ENCODE measurements around the gene FOXQ1. TPM values are rescaled to one million over a fixed set of nuclear protein-coding genes. Genes with fewer than 3 reads are reported as not detected.

FOXQ1 gene
- total and polyA plus RNA-seq, 10 of the 15 experiments (the other 5 are each of a cell fraction or from before 2014, with no cell fraction given) = 0.08 TPM; not detected in 9

GRCh38 chr6:1309366-1309765 lies 2.5 kb upstream of the FOXQ1 start:
- H3K79me2 ChIP-seq (ENCODE audit: control insufficient read depth, insufficient read depth, low read length) = no peaks in the 10 kb centered on the region
- 15% methylated on average over 6 of the region's 6 CpGs for WGBS (ENCODE audit: insufficient coverage, insufficient replicate concordance, low lambda C conversion rate, missing lambda C conversion rate)
- SMC1A ChIA-PET (ENCODE audit: uncharacterized antibody, unreplicated experiment) = interaction anchor here (0.7 kb wide), 1 partner anchor 127 kb away, joined by 3 read pairs; no protein-coding TSS in a partner anchor
- H3K9me3 ChIP-seq (replicated peaks; ENCODE audit: control insufficient read depth, insufficient read depth, low read length) = no peaks in the 10 kb centered on the region; the same call in 2 of the 3 replicates
- FAIRE-seq (no peak), ATAC-seq (no peak), DNase-seq (ENCODE audit: low read depth, low spot score) (no peak)
- POLR2A ChIA-PET = no interaction called here
- no peaks in the 10 kb centered on the region for H3K4me1 ChIP-seq (ENCODE audit: control insufficient read depth, insufficient read depth, low read length)
- H3K4me3 ChIP-seq = no peak overlapping the region
- no peaks in the 10 kb centered on the region for H3K36me3 ChIP-seq (ENCODE audit: control insufficient read depth in 2 of 2, insufficient read depth in 2 of 2, low read length in 1 of 2)
- CTCF ChIA-PET = no interaction called here
- no peak overlapping the region for H3K9ac ChIP-seq (ENCODE audit: control insufficient read depth, insufficient read depth, low read length)
- no peak overlapping the region for H3K4me2 ChIP-seq (ENCODE audit: control insufficient read depth, insufficient read depth)
- no peak overlapping the region for H3K27ac ChIP-seq (ENCODE audit: control insufficient read depth, insufficient read depth)
- intact Hi-C loops (cut with micrococcal nuclease; ENCODE audit: unreplicated experiment) = no loop called here
- no peaks in the 10 kb centered on the region for H4K20me1 ChIP-seq (ENCODE audit: control insufficient read depth, insufficient read depth)
- in situ Hi-C loops (cut with MboI) = no loop called here
- peaks cover 4 to 11% of the 10 kb centered on the region in 2 experiments for H3K27me3 ChIP-seq (replicated peaks in 1 of 2; ENCODE audit: control insufficient read depth in 2 of 2, insufficient read depth in 2 of 2, low read length in 1 of 2)
- RAD21 ChIA-PET (ENCODE audit: unreplicated experiment) = no interaction called here
- TF ChIP-seq EED (IDR thresholded peaks at IDR 0.05; ENCODE audit: low read depth) = no peak
- no peak overlapping the region for H2AFZ ChIP-seq (ENCODE audit: control insufficient read depth, low read depth, low read length)
- BruUV-seq (replicated peaks) = no TSS peak

GRCh38 chr6:1310628-1311399 lies 1.1 kb upstream of the FOXQ1 start:
- FAIRE-seq (no peak), DNase-seq (ENCODE audit: low read depth, low spot score) (no peak), ATAC-seq (no peak)
- H3K9me3 ChIP-seq (replicated peaks; ENCODE audit: control insufficient read depth, insufficient read depth, low read length) = no peaks in the 10 kb centered on the region; the same call in 2 of the 3 replicates
- H3K27ac ChIP-seq (ENCODE audit: control insufficient read depth, insufficient read depth) = no peak overlapping the region
- H3K36me3 ChIP-seq (ENCODE audit: control insufficient read depth in 2 of 2, insufficient read depth in 2 of 2, low read length in 1 of 2) = no peaks in the 10 kb centered on the region
- no peaks in the 10 kb centered on the region for H3K79me2 ChIP-seq (ENCODE audit: control insufficient read depth, insufficient read depth, low read length)
- H3K4me2 ChIP-seq (ENCODE audit: control insufficient read depth, insufficient read depth) = no peak overlapping the region
- ChIA-PET RAD21 (ENCODE audit: unreplicated experiment) (no interaction called here), POLR2A (no interaction called here), CTCF (no interaction called here), SMC1A (ENCODE audit: uncharacterized antibody, unreplicated experiment) (no interaction called here)
- intact Hi-C loops (cut with micrococcal nuclease; ENCODE audit: unreplicated experiment) = no loop called here
- in situ Hi-C loops (cut with MboI) = no loop called here
- H4K20me1 ChIP-seq (ENCODE audit: control insufficient read depth, insufficient read depth) = no peaks in the 10 kb centered on the region
- 3% methylated on average over 43 of the region's 43 CpGs for WGBS (ENCODE audit: insufficient coverage, insufficient replicate concordance, low lambda C conversion rate, missing lambda C conversion rate)
- peaks cover 4 to 21% of the 10 kb centered on the region in 2 experiments for H3K27me3 ChIP-seq (replicated peaks in 1 of 2; ENCODE audit: control insufficient read depth in 2 of 2, insufficient read depth in 2 of 2, low read length in 1 of 2)
- H3K4me3 ChIP-seq = no peak overlapping the region
- BruUV-seq (replicated peaks) = no TSS peak
- no peak overlapping the region for H3K9ac ChIP-seq (ENCODE audit: control insufficient read depth, insufficient read depth, low read length)
- H3K4me1 ChIP-seq (ENCODE audit: control insufficient read depth, insufficient read depth, low read length) = no peaks in the 10 kb centered on the region
- TF ChIP-seq CEBPB (IDR thresholded peaks at IDR 0.05; ENCODE audit: borderline replicate concordance in 1 of 2, low read depth in 2 of 2, low read length in 2 of 2) (no peak), JUND (IDR thresholded peaks at IDR 0.05; ENCODE audit: low read depth, low read length) (no peak), BCL3 (IDR thresholded peaks at IDR 0.05; ENCODE audit: borderline replicate concordance, insufficient read depth, low read depth, low read length, poor library complexity, severe bottlenecking) (no peak), PAX8 (IDR thresholded peaks at IDR 0.05) (no peak), SRF (IDR thresholded peaks at IDR 0.05; ENCODE audit: low read depth in 2 of 2, low read length in 2 of 2) (no peak), IKZF2 (IDR thresholded peaks at IDR 0.05) (no peak), NBN (IDR thresholded peaks at IDR 0.05) (no peak), SREBF2 (IDR thresholded peaks at IDR 0.05; ENCODE audit: low read length) (no peak), NR2C1 (IDR thresholded peaks at IDR 0.05) (no peak), PRDM15 (CRISPR knock-in tag; IDR thresholded peaks at IDR 0.05) (no peak)
- H2AFZ ChIP-seq (ENCODE audit: control insufficient read depth, low read depth, low read length) = no peak overlapping the region
